GM12878 (cell line): Measurements from ENCODE around the gene NFS1. TPM values are rescaled to one million over a fixed set of nuclear protein-coding genes. Genes with fewer than 3 reads are reported as not detected.

Source experiments
- ATAC-seq: fragments of 200-7000 bp; cut with Tn5 transposase; 3 replicates; pipeline ENCODE4 v1.9.1; 2020; ENCODE audit warnings: mild to moderate bottlenecking, moderate library complexity
- BruUV-seq: library from RNA; stranded (reverse); fragments of 400-500 nt; replicated peaks from 2 replicates; lab custom pipeline; 2021; lab: Mats Ljungman, UMichigan
- CTCF ChIA-PET: fragments of 300-600 bp; sonication (Branson Sonifier 250); formaldehyde crosslinking; extraction: SDS; loops from one replicate; lab custom pipeline; 2021; ENCODE audit warnings: inconsistent platforms; lab: Yijun Ruan, JAX
- POLR2A ChIA-PET: fragments of 350-600 bp; formaldehyde crosslinking; extraction: SDS; loops from one replicate; lab custom pipeline; 2021; ENCODE audit warnings: inconsistent platforms; lab: Charles Lee
- RAD21 ChIA-PET: fragments of 300-600 bp; sonication (Branson Sonifier 250); formaldehyde crosslinking; loops from one replicate; lab custom pipeline; 2023; ENCODE audit warnings: antibody characterized with exemption; ENCODE audit not compliant: unreplicated experiment; lab: Charles Lee
- SMC1A ChIA-PET: fragments of 300-600 bp; sonication (Branson Sonifier 250); formaldehyde crosslinking; loops from one replicate; lab custom pipeline; 2023; ENCODE audit not compliant: unreplicated experiment, uncharacterized antibody; lab: Charles Lee
- DNase-seq: peaks from one replicate; pipeline ENCODE4 v3.0.0-alpha.2; 2011; ENCODE audit warnings: low read depth, low spot score
- FAIRE-seq: peaks from 3 replicates; lab custom pipeline; 2011; peaks lifted over from hg19 to GRCh38; lab: Jason Lieb, UNC
- H2AFZ ChIP-seq: 2 replicates; pipeline ENCODE4 v1.6.0; 2011; ENCODE audit warnings: low read depth, low read length, control low read depth; ENCODE audit not compliant: control insufficient read depth
- H3K27ac ChIP-seq: 2 replicates; pipeline ENCODE4 v1.5.1; 2011; ENCODE audit warnings: control low read depth; ENCODE audit not compliant: control insufficient read depth, insufficient read depth
- H3K27me3 ChIP-seq, 2 experiments: replicated peaks in 1 of 2; 2 replicates each; pipeline versions ENCODE4 v1.6.0 to v1.6.1; 2011; ENCODE audit warnings: low read length in 1 of 2; ENCODE audit not compliant: control insufficient read depth in 2 of 2, insufficient read depth in 2 of 2
- H3K36me3 ChIP-seq, 2 experiments: 2 replicates each; pipeline ENCODE4 v1.5.1; 2011; ENCODE audit warnings: low read length in 1 of 2; ENCODE audit not compliant: control insufficient read depth in 2 of 2, insufficient read depth in 2 of 2
- H3K4me1 ChIP-seq: 2 replicates; pipeline ENCODE4 v1.6.1; 2011; ENCODE audit warnings: mild to moderate bottlenecking, low read length, moderate library complexity, mixed read lengths; ENCODE audit not compliant: control insufficient read depth, insufficient read depth
- H3K4me2 ChIP-seq: 2 replicates; pipeline ENCODE4 v1.6.0; 2011; ENCODE audit warnings: control low read depth; ENCODE audit not compliant: control insufficient read depth, insufficient read depth
- H3K4me3 ChIP-seq: fragments of 200-600 bp; sonication (generic); 2 replicates; pipeline ENCODE4 v1.5.1; 2016
- H3K79me2 ChIP-seq: 2 replicates; pipeline ENCODE4 v1.6.0; 2011; ENCODE audit warnings: low read length; ENCODE audit not compliant: control insufficient read depth, insufficient read depth
- H3K9ac ChIP-seq: 2 replicates; pipeline ENCODE4 v1.8.0; 2011; ENCODE audit warnings: low read length, control low read depth, mixed read lengths; ENCODE audit not compliant: control insufficient read depth, insufficient read depth
- H3K9me3 ChIP-seq: replicated peaks from 3 replicates; pipeline ENCODE4 v1.5.1; 2011; ENCODE audit warnings: mild to moderate bottlenecking, low read length; ENCODE audit not compliant: control insufficient read depth, insufficient read depth
- H4K20me1 ChIP-seq: 2 replicates; pipeline ENCODE4 v1.6.0; 2011; ENCODE audit not compliant: control insufficient read depth, insufficient read depth
- EZH2 ChIP-seq: IDR thresholded peaks from 2 replicates; pipeline ENCODE4 v1.6.1; 2012; ENCODE audit warnings: low read depth, mild to moderate bottlenecking, control low read depth, inconsistent platforms, low read length, borderline replicate concordance; ENCODE audit not compliant: control insufficient read depth
- GABPA ChIP-seq: IDR thresholded peaks from 2 replicates; pipeline ENCODE4 v1.6.1; 2014; ENCODE audit warnings: antibody characterized with exemption, low read depth, mild to moderate bottlenecking, inconsistent platforms
- MEF2A ChIP-seq: IDR thresholded peaks from 2 replicates; pipeline ENCODE4 v1.6.1; 2011; ENCODE audit warnings: low read depth, mild to moderate bottlenecking, low read length, moderate library complexity; ENCODE audit not compliant: insufficient read depth
- MXI1 ChIP-seq: fragments of 150-350 bp; IDR thresholded peaks from 2 replicates; pipeline ENCODE4 v1.6.1; 2011; ENCODE audit warnings: low read depth, mild to moderate bottlenecking, inconsistent platforms, low read length, improper control_type of control experiment
- MYB ChIP-seq: fragments of 150-350 bp; IDR thresholded peaks from 2 replicates; pipeline ENCODE4 v1.6.1; 2014; ENCODE audit warnings: mild to moderate bottlenecking, low read depth, low read length, borderline replicate concordance
- NFYA ChIP-seq: IDR thresholded peaks from 2 replicates; pipeline ENCODE4 v1.6.1; 2011; ENCODE audit warnings: low read depth, mild to moderate bottlenecking, low read length, improper control_type of control experiment, borderline replicate concordance
- POLR2AphosphoS5 ChIP-seq: IDR thresholded peaks from 2 replicates; pipeline ENCODE4 v1.6.1; 2011; ENCODE audit warnings: mild to moderate bottlenecking, low read length, inconsistent platforms
- RFX5 ChIP-seq: IDR thresholded peaks from 2 replicates; pipeline ENCODE4 v1.6.1; 2011; ENCODE audit warnings: low read depth, low read length, improper control_type of control experiment
- SREBF2 ChIP-seq: IDR thresholded peaks from 2 replicates; pipeline ENCODE4 v1.6.1; 2012; ENCODE audit warnings: mild to moderate bottlenecking, low read length
- STAT3 ChIP-seq: IDR thresholded peaks from 2 replicates; pipeline ENCODE4 v1.6.1; 2011; ENCODE audit warnings: low read depth, low read length, improper control_type of control experiment
- SUZ12 ChIP-seq: fragments of 200-600 bp; sonication (generic); IDR thresholded peaks from one replicate; pipeline ENCODE4 v1.6.1; 2018; ENCODE audit warnings: antibody characterized with exemption, mild to moderate bottlenecking; ENCODE audit not compliant: unreplicated experiment
- ZSCAN29 ChIP-seq: fragments of 450-650 bp; IDR thresholded peaks from 2 replicates; pipeline ENCODE4 v1.6.1; 2017; ENCODE audit warnings: mild to moderate bottlenecking, moderate library complexity
- WGBS: methylation state at CpG from one replicate; pipeline ENCODE4 v1.1.6; 2016; ENCODE audit warnings: low lambda C conversion rate; ENCODE audit not compliant: insufficient replicate concordance, insufficient coverage; ENCODE audit errors: missing lambda C conversion rate; 5-methylcytosine and 5-hydroxymethylcytosine counted together
- in situ Hi-C: fragments of 300-500 bp; cut with MboI; formaldehyde crosslinking; loops from 9 replicates; pipeline ENCODE4 v1.14.3; 2018; ENCODE audit warnings: mixed read lengths
- intact Hi-C: fragments of 100-400 bp; cut with micrococcal nuclease; formaldehyde crosslinking; loops from one replicate; pipeline ENCODE4 v1.14.2; 2022; ENCODE audit not compliant: unreplicated experiment
- polyA plus RNA-seq, 11 experiments: library from polyadenylated mRNA; depleted of rRNA in 4 of 11; unstranded in 6 of 11; stranded (reverse) in 5 of 11; fragments of >200 nt; fragmentation: Nextera tagmentation in 4 of 11; fragmentation: Illumina TruSeq in 1 of 11; extraction: Ambion mirVana in 4 of 11; extraction: Trizol in 1 of 11; gene quantifications; 1 replicate in 1 of 11; 2 replicates in 10 of 11; pipeline versions ENCODE4 v1.2.1 to v1.2.3, GENCODE V29; 2011 to 2016; ENCODE audit warnings: inconsistent platforms in 2 of 11, missing spikeins in 2 of 11, low read depth in 1 of 11
- total RNA-seq, 4 experiments: library from RNA; depleted of rRNA in 3 of 4; stranded (reverse); fragments of >200 nt in 3 of 4; fragmentation: Illumina TruSeq in 1 of 4; extraction: Trizol in 1 of 4; gene quantifications; 2 replicates each; pipeline versions ENCODE4 v1.2.1 to v1.2.3, GENCODE V29; 2013 to 2021
- TF ChIP-seq, protein P1 (sequence below): fragments of 450-650 bp; conservative IDR thresholded peaks from 2 replicates; pipeline ENCODE4 v1.6.1; 2017; ENCODE audit warnings: mild to moderate bottlenecking, moderate library complexity
- TF ChIP-seq, protein P2 (sequence below): fragments of 450-650 bp; IDR thresholded peaks from 2 replicates; pipeline ENCODE4 v1.6.1; 2017; ENCODE audit warnings: mild to moderate bottlenecking, moderate library complexity

NFS1 gene
- total and polyA plus RNA-seq, 10 of the 15 experiments (the other 5 are each of a cell fraction or from before 2014, with no cell fraction given): 9.2 to 74.1 (median 38.6) TPM

DNA sequence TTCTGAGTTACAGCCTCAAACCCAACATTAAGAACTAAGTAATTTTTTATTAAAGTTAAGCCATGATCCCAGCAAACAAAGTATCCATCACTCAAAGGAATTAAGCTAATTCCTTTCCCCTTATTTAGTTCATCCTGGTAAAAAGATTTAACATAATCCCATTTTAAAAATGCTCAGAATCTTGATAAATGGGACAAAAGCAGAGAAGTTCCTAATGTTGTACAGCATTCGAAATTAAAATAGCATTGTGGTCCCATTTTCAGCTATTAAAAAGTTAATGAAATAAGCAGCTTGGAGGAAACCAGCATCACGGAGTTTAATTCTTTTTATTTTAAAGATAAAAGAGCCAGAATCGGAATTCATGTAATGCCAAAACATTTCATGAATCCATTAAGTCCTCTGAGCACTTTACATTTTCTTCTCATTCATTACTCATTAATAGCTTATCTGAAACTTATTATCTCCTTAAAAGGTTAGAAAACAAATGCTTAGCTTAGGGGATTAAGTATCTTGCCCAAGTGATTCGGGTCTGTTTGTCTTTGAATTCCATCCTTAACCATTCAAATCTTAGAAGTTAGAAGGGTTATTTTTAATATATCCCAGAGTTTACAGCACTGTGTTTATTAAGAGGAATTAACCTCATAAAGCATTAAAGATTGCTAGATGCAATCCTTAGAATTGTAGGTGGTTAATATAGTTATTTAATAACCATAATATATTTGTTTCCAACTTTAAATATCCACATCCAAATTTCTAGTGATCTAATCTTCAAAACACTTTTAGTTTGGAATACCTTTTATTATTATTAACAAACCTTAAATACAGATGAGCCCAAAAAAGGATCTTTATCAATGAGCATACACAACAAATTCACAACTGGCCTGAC is 31.7 kb upstream of the NFS1 start:
- no peak for DNase-seq
- Histone ChIP-seq H3K4me3 (no peak overlapping the region), H3K36me3 (peaks cover 12 to 36% of the 10 kb centered on the region in 2 experiments), H3K9me3 (no peaks in the 10 kb centered on the region), H3K4me1 (no peaks in the 10 kb centered on the region), H3K27me3 (no peaks in the 10 kb centered on the region), H3K9ac (no peak overlapping the region), H3K4me2 (no peak overlapping the region), H3K27ac (no peak overlapping the region), H2AFZ (no peak overlapping the region), H3K79me2 (peaks cover 79% of the 10 kb centered on the region)
- RAD21 ChIA-PET: interaction anchor here (1.3 kb wide), 1 partner anchor 12 kb away, joined by 5 read pairs; the partner anchor contains the start of gene RBM39
- POLR2A ChIA-PET: interaction anchor here (0.6 to 1.4 kb wide), 5 partner anchors 9 to 45 kb away, joined by 3 to 5 read pairs (median 3); no protein-coding TSS in a partner anchor
- 86% methylated on average over 4 of the region's 4 CpGs for WGBS
- in situ Hi-C loops (no loop called here), intact Hi-C loops (loop anchor here (10.0 kb wide), 1 partner anchor 154 kb away; no protein-coding TSS in a partner anchor)
- SMC1A ChIA-PET: interaction anchor here (0.8 to 2.0 kb wide), 10 partner anchors 9 to 274 kb away, joined by 3 to 8 read pairs (median 4); no protein-coding TSS in a partner anchor
- no peak for ATAC-seq
- CTCF ChIA-PET: interaction anchor here (0.6 to 1.5 kb wide), 5 partner anchors 9 to 267 kb away, joined by 3 to 10 read pairs (median 4); no protein-coding TSS in a partner anchor
- BruUV-seq: no TSS peak
- TF ChIP-seq, protein P1, sequence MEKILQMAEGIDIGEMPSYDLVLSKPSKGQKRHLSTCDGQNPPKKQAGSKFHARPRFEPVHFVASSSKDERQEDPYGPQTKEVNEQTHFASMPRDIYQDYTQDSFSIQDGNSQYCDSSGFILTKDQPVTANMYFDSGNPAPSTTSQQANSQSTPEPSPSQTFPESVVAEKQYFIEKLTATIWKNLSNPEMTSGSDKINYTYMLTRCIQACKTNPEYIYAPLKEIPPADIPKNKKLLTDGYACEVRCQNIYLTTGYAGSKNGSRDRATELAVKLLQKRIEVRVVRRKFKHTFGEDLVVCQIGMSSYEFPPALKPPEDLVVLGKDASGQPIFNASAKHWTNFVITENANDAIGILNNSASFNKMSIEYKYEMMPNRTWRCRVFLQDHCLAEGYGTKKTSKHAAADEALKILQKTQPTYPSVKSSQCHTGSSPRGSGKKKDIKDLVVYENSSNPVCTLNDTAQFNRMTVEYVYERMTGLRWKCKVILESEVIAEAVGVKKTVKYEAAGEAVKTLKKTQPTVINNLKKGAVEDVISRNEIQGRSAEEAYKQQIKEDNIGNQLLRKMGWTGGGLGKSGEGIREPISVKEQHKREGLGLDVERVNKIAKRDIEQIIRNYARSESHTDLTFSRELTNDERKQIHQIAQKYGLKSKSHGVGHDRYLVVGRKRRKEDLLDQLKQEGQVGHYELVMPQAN: no peak
- no peak for TF ChIP-seq EZH2
- no peak for TF ChIP-seq RFX5
- TF ChIP-seq POLR2AphosphoS5: no peak
- TF ChIP-seq MEF2A: no peak
- TF ChIP-seq SUZ12: no peak
- no peak for TF ChIP-seq GABPA
- TF ChIP-seq MXI1: no peak
- no peak for TF ChIP-seq SREBF2
- TF ChIP-seq ZSCAN29: no peak
- TF ChIP-seq MYB: no peak
- TF ChIP-seq, protein P2, sequence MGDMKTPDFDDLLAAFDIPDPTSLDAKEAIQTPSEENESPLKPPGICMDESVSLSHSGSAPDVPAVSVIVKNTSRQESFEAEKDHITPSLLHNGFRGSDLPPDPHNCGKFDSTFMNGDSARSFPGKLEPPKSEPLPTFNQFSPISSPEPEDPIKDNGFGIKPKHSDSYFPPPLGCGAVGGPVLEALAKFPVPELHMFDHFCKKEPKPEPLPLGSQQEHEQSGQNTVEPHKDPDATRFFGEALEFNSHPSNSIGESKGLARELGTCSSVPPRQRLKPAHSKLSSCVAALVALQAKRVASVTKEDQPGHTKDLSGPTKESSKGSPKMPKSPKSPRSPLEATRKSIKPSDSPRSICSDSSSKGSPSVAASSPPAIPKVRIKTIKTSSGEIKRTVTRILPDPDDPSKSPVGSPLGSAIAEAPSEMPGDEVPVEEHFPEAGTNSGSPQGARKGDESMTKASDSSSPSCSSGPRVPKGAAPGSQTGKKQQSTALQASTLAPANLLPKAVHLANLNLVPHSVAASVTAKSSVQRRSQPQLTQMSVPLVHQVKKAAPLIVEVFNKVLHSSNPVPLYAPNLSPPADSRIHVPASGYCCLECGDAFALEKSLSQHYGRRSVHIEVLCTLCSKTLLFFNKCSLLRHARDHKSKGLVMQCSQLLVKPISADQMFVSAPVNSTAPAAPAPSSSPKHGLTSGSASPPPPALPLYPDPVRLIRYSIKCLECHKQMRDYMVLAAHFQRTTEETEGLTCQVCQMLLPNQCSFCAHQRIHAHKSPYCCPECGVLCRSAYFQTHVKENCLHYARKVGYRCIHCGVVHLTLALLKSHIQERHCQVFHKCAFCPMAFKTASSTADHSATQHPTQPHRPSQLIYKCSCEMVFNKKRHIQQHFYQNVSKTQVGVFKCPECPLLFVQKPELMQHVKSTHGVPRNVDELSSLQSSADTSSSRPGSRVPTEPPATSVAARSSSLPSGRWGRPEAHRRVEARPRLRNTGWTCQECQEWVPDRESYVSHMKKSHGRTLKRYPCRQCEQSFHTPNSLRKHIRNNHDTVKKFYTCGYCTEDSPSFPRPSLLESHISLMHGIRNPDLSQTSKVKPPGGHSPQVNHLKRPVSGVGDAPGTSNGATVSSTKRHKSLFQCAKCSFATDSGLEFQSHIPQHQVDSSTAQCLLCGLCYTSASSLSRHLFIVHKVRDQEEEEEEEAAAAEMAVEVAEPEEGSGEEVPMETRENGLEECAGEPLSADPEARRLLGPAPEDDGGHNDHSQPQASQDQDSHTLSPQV: no peak
- TF ChIP-seq NFYA: no peak
- no peak for TF ChIP-seq STAT3
- TF ChIP-seq, all 136 proteins: peak for 0
- no peak for FAIRE-seq
- H4K20me1 ChIP-seq: peaks cover 23% of the 10 kb centered on the region
